Brain microvascular endothelial cell (primary cell): ENCODE measurements around the gene COLEC11.
"Not testable (repeated sequence)": the region's sequence is repeated elsewhere in the genome, so short reads cannot be mapped to it uniquely, and the experiment has no call there.

Experiments used
- DNase-seq: peaks from one replicate; pipeline ENCODE4 v3.0.0-alpha.2; 2020
- H3K27ac ChIP-seq: fragments of 250-450 bp; sonication (Bioruptor Pico); 2 replicates; pipeline ENCODE4 v1.5.1; 2020; ENCODE audit warnings: mild to moderate bottlenecking, moderate library complexity
- H3K27me3 ChIP-seq: fragments of 250-450 bp; sonication (Bioruptor Pico); replicated peaks from 2 replicates; pipeline ENCODE4 v1.5.1; 2020; ENCODE audit warnings: mild to moderate bottlenecking
- H3K36me3 ChIP-seq: fragments of 250-450 bp; sonication (Bioruptor Pico); replicated peaks from 2 replicates; pipeline ENCODE4 v1.5.1; 2020; ENCODE audit warnings: mild to moderate bottlenecking
- H3K4me3 ChIP-seq: 2 replicates; pipeline ENCODE4 v1.5.1; 2011; ENCODE audit warnings: low read depth, mild to moderate bottlenecking, control low read depth, low read length, moderate library complexity
- in situ Hi-C: cut with HindIII; loops from 2 replicates; pipeline ENCODE4 v1.10.0; 2017; ENCODE audit warnings: low sequenced_read_pairs, low pct_ligation_motif_present
- TF ChIP-seq, protein P1 (sequence below): IDR thresholded peaks from 2 replicates; pipeline ENCODE4 v1.5.1; 2011; ENCODE audit warnings: low read depth, mild to moderate bottlenecking, moderate library complexity, low read length, control low read depth, inconsistent platforms; ENCODE audit errors: missing control alignments

The COLEC11 gene

DNA sequence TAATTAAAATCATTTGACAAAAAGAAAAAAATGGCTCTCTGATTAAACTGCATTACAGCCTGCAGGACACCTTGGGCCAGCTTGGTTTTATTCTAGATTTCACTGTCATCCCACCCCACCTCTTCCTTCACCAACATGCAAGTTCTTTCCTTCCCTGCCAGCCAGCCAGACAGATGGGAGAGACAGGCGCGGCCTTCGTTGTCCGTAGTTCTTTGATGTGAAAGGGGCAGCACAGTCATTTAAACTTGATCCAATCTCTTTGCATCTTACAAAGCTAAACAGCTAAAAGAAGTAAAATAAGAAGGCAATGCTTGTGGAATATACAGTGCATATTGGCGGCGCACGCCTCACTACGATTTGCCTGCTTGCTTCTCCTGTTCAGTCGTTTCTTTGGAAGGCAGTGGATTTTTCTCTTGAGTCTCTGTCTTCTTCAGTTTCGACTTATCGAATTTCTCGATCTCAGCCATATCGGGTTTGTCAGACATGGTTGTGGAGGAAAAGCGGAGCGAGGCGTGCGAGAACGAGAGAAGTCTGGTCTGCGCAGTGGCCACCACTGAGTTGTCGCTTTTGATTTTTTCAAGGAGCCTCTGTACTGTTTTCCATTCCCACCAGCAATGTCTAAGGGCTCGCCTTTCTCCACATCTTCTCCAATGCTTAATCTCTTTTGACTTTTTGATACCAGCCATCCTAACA lies 22.4 kb downstream of the COLEC11 start:
- no peaks in the 10 kb centered on the region for H3K27me3 ChIP-seq
- in situ Hi-C loops = no loop called here
- no peaks in the 10 kb centered on the region for H3K36me3 ChIP-seq
- TF ChIP-seq, protein P1, sequence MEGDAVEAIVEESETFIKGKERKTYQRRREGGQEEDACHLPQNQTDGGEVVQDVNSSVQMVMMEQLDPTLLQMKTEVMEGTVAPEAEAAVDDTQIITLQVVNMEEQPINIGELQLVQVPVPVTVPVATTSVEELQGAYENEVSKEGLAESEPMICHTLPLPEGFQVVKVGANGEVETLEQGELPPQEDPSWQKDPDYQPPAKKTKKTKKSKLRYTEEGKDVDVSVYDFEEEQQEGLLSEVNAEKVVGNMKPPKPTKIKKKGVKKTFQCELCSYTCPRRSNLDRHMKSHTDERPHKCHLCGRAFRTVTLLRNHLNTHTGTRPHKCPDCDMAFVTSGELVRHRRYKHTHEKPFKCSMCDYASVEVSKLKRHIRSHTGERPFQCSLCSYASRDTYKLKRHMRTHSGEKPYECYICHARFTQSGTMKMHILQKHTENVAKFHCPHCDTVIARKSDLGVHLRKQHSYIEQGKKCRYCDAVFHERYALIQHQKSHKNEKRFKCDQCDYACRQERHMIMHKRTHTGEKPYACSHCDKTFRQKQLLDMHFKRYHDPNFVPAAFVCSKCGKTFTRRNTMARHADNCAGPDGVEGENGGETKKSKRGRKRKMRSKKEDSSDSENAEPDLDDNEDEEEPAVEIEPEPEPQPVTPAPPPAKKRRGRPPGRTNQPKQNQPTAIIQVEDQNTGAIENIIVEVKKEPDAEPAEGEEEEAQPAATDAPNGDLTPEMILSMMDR = no peak
- DNase-seq = no peak
- no peak overlapping the region for H3K4me3 ChIP-seq
- H3K27ac ChIP-seq = no peak overlapping the region

DNA sequence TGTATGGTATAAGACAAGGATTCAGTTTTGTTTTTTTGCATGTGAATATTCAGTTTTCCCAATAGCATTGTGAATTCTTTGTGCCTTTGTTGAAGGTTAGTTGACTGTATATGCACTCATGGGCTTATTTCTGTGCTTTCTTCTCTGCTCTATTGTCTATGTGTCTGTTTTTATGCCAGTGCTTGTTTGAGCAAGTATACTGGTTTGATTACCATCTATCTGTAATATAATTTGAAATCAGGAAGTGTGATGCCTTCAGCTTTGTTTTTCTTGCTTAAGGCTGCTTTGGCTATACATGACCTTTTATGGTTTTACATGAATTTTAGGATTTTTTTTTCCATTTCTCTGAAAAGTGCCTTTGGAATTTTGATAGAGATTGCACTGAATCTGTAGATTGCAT lies 23.5 kb downstream of the COLEC11 start:
- DNase-seq = no peak
- no peak overlapping the region for H3K27ac ChIP-seq
- no peaks in the 10 kb centered on the region for H3K36me3 ChIP-seq
- H3K4me3 ChIP-seq = no peak overlapping the region
- TF ChIP-seq, protein P1 = no peak
- in situ Hi-C loops = no loop called here
- no peaks in the 10 kb centered on the region for H3K27me3 ChIP-seq

DNA sequence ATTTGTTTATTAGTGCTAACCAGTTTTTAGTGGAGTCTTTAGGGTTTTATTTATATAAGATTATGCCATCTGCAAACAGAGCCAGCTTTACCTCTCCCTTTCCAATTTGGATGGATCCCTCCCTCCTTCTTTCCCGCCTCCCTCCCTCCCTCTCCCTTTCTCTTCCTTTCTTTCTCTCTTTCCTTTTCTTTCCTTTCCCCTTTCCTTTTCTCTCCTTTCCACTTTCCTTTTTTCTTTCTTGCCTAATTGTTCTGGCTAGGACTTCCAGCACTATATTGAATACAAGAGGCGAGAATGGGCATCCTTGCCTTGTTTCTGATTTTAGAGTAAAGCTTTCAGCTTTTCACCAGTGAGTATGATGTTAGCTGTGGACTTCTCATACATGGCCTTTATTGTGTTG lies 24.1 kb downstream of the COLEC11 start:
- no peaks in the 10 kb centered on the region for H3K27me3 ChIP-seq
- in situ Hi-C loops = no loop called here
- H3K4me3 ChIP-seq = no peak overlapping the region
- H3K27ac ChIP-seq = no peak overlapping the region
- no peaks in the 10 kb centered on the region for H3K36me3 ChIP-seq
- no peak for DNase-seq
- TF ChIP-seq, protein P1 = no peak

DNA sequence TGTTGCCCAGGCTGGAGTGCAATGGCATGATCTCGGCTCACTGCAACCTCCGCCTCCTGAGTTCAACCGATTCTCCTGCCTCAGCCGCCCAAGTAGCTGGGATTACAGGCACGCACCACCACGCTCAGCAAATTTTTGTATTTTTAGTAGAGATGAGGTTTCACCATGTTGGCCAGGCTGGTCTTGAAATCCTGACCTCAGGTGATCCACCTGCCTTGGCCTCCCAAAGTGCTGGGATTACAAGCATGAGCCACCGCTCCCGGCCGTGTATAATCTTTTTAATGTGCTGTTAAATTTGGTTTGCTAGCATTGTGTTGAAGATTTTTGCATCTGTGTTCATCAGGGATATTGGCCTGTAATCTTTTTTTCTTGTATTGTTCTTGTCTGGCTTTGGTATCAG lies 24.7 kb downstream of the COLEC11 start:
- H3K36me3 ChIP-seq, H3K27ac ChIP-seq, H3K27me3 ChIP-seq, DNase-seq, in situ Hi-C loops, H3K4me3 ChIP-seq: not testable (repeated sequence)

DNA sequence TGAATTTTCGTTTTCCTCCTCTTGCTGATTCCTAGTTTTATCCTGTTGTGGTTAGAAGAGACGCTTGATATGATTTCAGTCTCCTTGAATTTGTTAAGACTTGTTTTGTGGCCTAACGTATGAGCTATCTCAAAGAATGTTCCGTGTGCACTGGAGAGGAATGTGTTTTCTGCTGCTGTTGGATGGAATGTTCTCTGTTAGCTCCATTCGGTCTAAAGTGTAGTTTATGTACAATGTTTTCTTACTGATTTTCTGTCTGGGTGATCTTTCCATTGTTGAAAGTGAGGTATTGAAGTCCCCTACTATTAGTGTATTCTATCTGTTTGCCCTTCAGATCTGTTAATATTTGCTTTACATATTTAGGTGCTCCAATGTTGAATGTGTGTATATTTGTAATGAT lies 25.9 kb downstream of the COLEC11 start:
- H3K36me3 ChIP-seq = no peaks in the 10 kb centered on the region
- TF ChIP-seq, protein P1 = no peak
- H3K27ac ChIP-seq = peak overlapping the region; percentile 26
- H3K27me3 ChIP-seq = no peaks in the 10 kb centered on the region
- DNase-seq = peak; percentile 58
- in situ Hi-C loops = no loop called here
- H3K4me3 ChIP-seq = no peak overlapping the region

DNA sequence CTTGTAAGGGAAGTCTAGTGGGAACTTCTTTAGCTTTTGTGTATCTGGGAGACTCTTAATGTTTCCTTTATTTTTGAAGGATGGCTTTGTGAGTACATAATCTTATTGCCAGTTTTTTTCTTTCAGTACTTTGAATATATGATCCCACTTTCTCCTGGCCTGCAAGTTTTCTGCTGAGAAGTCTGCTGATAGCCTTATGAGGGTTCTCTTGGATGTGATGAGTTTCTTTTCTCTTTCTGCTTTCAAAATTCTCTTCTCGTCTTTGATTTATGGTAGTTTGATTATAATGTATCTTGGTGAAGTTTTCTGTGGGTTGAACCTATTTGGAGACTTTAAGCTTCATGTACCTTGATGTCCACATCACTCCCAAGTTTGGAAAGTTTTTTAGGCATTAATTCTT lies 28.1 kb downstream of the COLEC11 start:
- TF ChIP-seq, protein P1 = no peak
- Histone ChIP-seq H3K36me3 (no peaks in the 10 kb centered on the region), H3K27me3 (no peaks in the 10 kb centered on the region), H3K4me3 (no peak overlapping the region), H3K27ac (no peak overlapping the region)
- in situ Hi-C loops = no loop called here
- DNase-seq = no peak
